ENCODE results near the gene MPPED2.

Gene MPPED2

GRCh38 chr11:30497600-30497999, 88.6 kb downstream of the MPPED2 start:
- TF ChIP-seq CTCF (IDR thresholded peaks at IDR 0.05), result no peak
- no peaks in the 10 kb centered on the region for H3K36me3 ChIP-seq (ENCODE audit: control insufficient read depth, insufficient read depth, low read length)
- H3K4me3 ChIP-seq (ENCODE audit: low read depth, low read length), result no peak overlapping the region
- H3K4me2 ChIP-seq (ENCODE audit: low read length), result no peak overlapping the region
- H3K9me3 ChIP-seq (ENCODE audit: control insufficient read depth, low read length), result no peaks in the 10 kb centered on the region
- no peak overlapping the region for H3K9ac ChIP-seq
- no peaks in the 10 kb centered on the region for H3K4me1 ChIP-seq
- H3K27ac ChIP-seq, result no peak overlapping the region
- H3K79me2 ChIP-seq, result no peaks in the 10 kb centered on the region
- no peak overlapping the region for H2AFZ ChIP-seq
- H3K27me3 ChIP-seq (ENCODE audit: control insufficient read depth, insufficient read depth, low read length), result no peaks in the 10 kb centered on the region

- no peak overlapping the region for H3K4me3 ChIP-seq (ENCODE audit: low read depth, low read length)
- H3K36me3 ChIP-seq (ENCODE audit: control insufficient read depth, insufficient read depth, low read length), result no peaks in the 10 kb centered on the region
- TF ChIP-seq CTCF (IDR thresholded peaks at IDR 0.05), result no peak
These were observed 89.2 kb downstream of the MPPED2 start for GRCh38 chr11:30496935-30497334.

DNA sequence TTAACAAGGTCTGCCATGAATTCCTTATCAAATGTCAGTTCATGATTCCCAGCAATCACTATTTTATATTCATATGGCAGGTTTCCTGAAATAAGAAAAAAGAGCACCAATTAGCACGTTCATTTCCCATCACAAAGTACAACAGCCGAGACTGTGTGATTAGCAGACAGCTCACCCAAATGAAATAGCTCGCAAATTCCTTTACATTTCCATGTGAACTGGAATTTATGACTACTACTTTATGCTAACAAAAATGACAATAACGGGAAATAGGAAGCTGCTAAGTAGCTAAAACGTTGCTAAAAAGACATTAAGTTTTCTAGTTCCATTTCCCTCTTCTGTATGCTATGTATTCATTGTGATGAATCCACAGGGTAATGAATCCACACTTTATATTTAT, 90.7 kb downstream of the MPPED2 start:
- H3K27ac ChIP-seq, result no peak overlapping the region
- H2AFZ ChIP-seq, result no peak overlapping the region
- H3K9me3 ChIP-seq (ENCODE audit: control insufficient read depth, low read length), result no peaks in the 10 kb centered on the region
- H3K36me3 ChIP-seq (ENCODE audit: control insufficient read depth, insufficient read depth, low read length), result no peaks in the 10 kb centered on the region
- no peak overlapping the region for H3K9ac ChIP-seq
- no peak overlapping the region for H3K4me2 ChIP-seq (ENCODE audit: low read length)
- no peaks in the 10 kb centered on the region for H3K27me3 ChIP-seq (ENCODE audit: control insufficient read depth, insufficient read depth, low read length)
- H3K79me2 ChIP-seq, result no peaks in the 10 kb centered on the region
- H3K4me1 ChIP-seq, result no peaks in the 10 kb centered on the region
- H3K4me3 ChIP-seq (ENCODE audit: low read depth, low read length), result no peak overlapping the region
- TF ChIP-seq CTCF (IDR thresholded peaks at IDR 0.05), result no peak

More at GRCh38 chr11:30496935-30497334, 89.2 kb downstream of the MPPED2 start:
- H3K4me2 ChIP-seq (ENCODE audit: low read length), result no peak overlapping the region
- no peaks in the 10 kb centered on the region for H3K79me2 ChIP-seq
- H2AFZ ChIP-seq, result no peak overlapping the region
- H3K9me3 ChIP-seq (ENCODE audit: control insufficient read depth, low read length), result no peaks in the 10 kb centered on the region
- H3K27ac ChIP-seq, result no peak overlapping the region
- no peaks in the 10 kb centered on the region for H3K4me1 ChIP-seq
- H3K27me3 ChIP-seq (ENCODE audit: control insufficient read depth, insufficient read depth, low read length), result no peaks in the 10 kb centered on the region
- no peak overlapping the region for H3K9ac ChIP-seq

DNA sequence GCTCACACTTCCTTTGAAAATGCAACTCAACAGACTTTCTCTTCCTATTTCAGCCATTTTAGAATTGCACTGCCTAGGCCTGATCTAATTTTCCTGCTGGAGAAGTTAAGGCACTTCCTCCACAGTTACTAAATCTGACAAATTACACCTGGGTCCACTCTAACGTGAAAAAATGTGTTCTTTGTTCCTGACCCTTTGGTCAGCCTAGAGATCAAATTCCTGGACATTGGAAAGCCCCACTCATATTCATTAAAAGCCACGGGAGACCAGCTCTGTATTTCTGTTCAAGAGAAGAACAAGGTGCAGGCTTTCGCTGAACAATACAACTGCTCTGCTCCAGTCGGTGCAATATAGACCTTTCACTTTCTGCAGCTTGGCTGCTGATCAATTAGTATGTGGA, 96.6 kb downstream of the MPPED2 start:
- Histone ChIP-seq H2AFZ (no peak overlapping the region), H3K27me3 (ENCODE audit: control insufficient read depth, insufficient read depth, low read length) (no peaks in the 10 kb centered on the region), H3K9me3 (ENCODE audit: control insufficient read depth, low read length) (no peaks in the 10 kb centered on the region), H3K9ac (no peak overlapping the region), H3K79me2 (no peaks in the 10 kb centered on the region), H3K36me3 (ENCODE audit: control insufficient read depth, insufficient read depth, low read length) (no peaks in the 10 kb centered on the region), H3K27ac (no peak overlapping the region), H3K4me3 (ENCODE audit: low read depth, low read length) (no peak overlapping the region), H3K4me1 (peaks cover 6% of the 10 kb centered on the region), H3K4me2 (ENCODE audit: low read length) (no peak overlapping the region)
- no peak for TF ChIP-seq CTCF (IDR thresholded peaks at IDR 0.05)

GRCh38 chr11:30489076-30489475, 97.1 kb downstream of the MPPED2 start:
- Histone ChIP-seq H3K36me3 (ENCODE audit: control insufficient read depth, insufficient read depth, low read length) (no peaks in the 10 kb centered on the region), H3K27me3 (ENCODE audit: control insufficient read depth, insufficient read depth, low read length) (no peaks in the 10 kb centered on the region), H3K79me2 (no peaks in the 10 kb centered on the region), H2AFZ (no peak overlapping the region), H3K27ac (no peak overlapping the region), H3K4me1 (peaks cover 6% of the 10 kb centered on the region), H3K4me3 (ENCODE audit: low read depth, low read length) (no peak overlapping the region), H3K9me3 (ENCODE audit: control insufficient read depth, low read length) (no peaks in the 10 kb centered on the region), H3K4me2 (ENCODE audit: low read length) (no peak overlapping the region), H3K9ac (no peak overlapping the region)
- TF ChIP-seq CTCF (IDR thresholded peaks at IDR 0.05), result no peak

All from parathyroid adenoma (tissue), 2 donors.